Ishikawa (cell line): Measurements from ENCODE around the gene BTBD9.

Source experiments
- CEBPB ChIP-seq: IDR thresholded peaks from 2 replicates; pipeline ENCODE4 v1.6.1; 2012
- CREB1 ChIP-seq: IDR thresholded peaks from 2 replicates; pipeline ENCODE4 v1.6.1; 2012; ENCODE audit warnings: low read depth
- EGR1 ChIP-seq: IDR thresholded peaks from 2 replicates; pipeline ENCODE4 v1.6.1; 2012
- EP300 ChIP-seq: IDR thresholded peaks from 2 replicates; pipeline ENCODE4 v1.6.1; 2012; ENCODE audit warnings: borderline replicate concordance
- FOXM1 ChIP-seq: IDR thresholded peaks from 2 replicates; pipeline ENCODE4 v1.6.1; 2012; ENCODE audit warnings: low read depth, borderline replicate concordance
- MAX ChIP-seq: IDR thresholded peaks from 2 replicates; pipeline ENCODE4 v1.6.1; 2012
- NFIC ChIP-seq: IDR thresholded peaks from 2 replicates; pipeline ENCODE4 v1.6.1; 2012
- RAD21 ChIP-seq: IDR thresholded peaks from 2 replicates; pipeline ENCODE4 v1.6.1; 2012; ENCODE audit warnings: low read depth
- REST ChIP-seq: IDR thresholded peaks from 2 replicates; pipeline ENCODE4 v1.6.1; 2012; ENCODE audit warnings: low read depth, mild to moderate bottlenecking
- TAF1 ChIP-seq: IDR thresholded peaks from 2 replicates; pipeline ENCODE4 v1.6.1; 2012; ENCODE audit warnings: low read depth, mild to moderate bottlenecking
- TCF12 ChIP-seq: IDR thresholded peaks from 2 replicates; pipeline ENCODE4 v1.6.1; 2012; ENCODE audit warnings: low read depth
- TEAD4 ChIP-seq: IDR thresholded peaks from 2 replicates; pipeline ENCODE4 v1.6.1; 2012
- USF1 ChIP-seq: IDR thresholded peaks from 2 replicates; pipeline ENCODE4 v1.6.1; 2012
- YY1 ChIP-seq: IDR thresholded peaks from 2 replicates; pipeline ENCODE4 v1.6.1; 2012; ENCODE audit warnings: low read depth
- ZBTB7A ChIP-seq: IDR thresholded peaks from 2 replicates; pipeline ENCODE4 v1.6.1; 2012; ENCODE audit warnings: low read depth

Gene BTBD9

GRCh38 chr6:38215225-38215624 lies 424.5 kb downstream of the BTBD9 start:
- TF ChIP-seq FOXM1: no peak
- TF ChIP-seq CEBPB: no peak
- TF ChIP-seq CREB1: no peak
- no peak for TF ChIP-seq ZBTB7A
- no peak for TF ChIP-seq NFIC
- TF ChIP-seq TEAD4: no peak
- TF ChIP-seq TAF1: no peak
- no peak for TF ChIP-seq EP300

GRCh38 chr6:38214159-38214558 lies 425.6 kb downstream of the BTBD9 start:
- TF ChIP-seq RAD21 (no peak), NFIC (no peak), EGR1 (no peak), USF1 (no peak), EP300 (no peak), TAF1 (no peak), REST (no peak), ZBTB7A (no peak), CEBPB (no peak)

- TF ChIP-seq ZBTB7A (no peak), RAD21 (no peak), TEAD4 (no peak), FOXM1 (no peak), MAX (no peak), CEBPB (no peak), REST (no peak), CREB1 (no peak), TAF1 (no peak), TCF12 (no peak)
Measured at GRCh38 chr6:38213251-38213658, 426.5 kb downstream of the BTBD9 start.

- TF ChIP-seq CEBPB: no peak
Measured at GRCh38 chr6:38212579-38212978, 427.1 kb downstream of the BTBD9 start.

GRCh38 chr6:38212116-38212515 lies 427.6 kb downstream of the BTBD9 start:
- TF ChIP-seq EGR1 (no peak), NFIC (no peak), TCF12 (no peak), TEAD4 (no peak), CREB1 (no peak), ZBTB7A (no peak), CEBPB (no peak), RAD21 (no peak), TAF1 (no peak), MAX (no peak), YY1 (no peak), FOXM1 (no peak), EP300 (no peak), USF1 (no peak), REST (no peak)
